ENCODE results near the gene FAM200C.

DNA sequence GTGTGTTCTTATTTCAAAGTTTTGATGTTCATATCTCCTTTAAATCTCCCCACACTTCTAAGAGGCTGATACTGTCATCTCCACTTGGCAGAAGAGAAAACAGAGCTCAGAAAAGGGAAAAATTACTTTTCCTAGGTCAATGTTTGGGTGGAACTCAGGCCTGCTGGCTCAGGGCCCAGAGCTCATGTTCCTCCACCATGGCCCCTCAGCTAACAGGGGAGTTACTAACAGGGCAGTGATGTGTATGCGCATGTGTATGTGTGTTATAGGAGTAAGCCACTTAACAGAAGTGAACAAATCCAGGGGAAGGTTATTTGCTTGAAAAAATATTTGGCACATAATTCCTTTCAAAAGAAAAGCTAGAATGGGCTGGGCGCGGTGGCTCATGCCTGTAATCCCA is 32.0 kb downstream of the FAM200C start:
- TF ChIP-seq, protein P1, sequence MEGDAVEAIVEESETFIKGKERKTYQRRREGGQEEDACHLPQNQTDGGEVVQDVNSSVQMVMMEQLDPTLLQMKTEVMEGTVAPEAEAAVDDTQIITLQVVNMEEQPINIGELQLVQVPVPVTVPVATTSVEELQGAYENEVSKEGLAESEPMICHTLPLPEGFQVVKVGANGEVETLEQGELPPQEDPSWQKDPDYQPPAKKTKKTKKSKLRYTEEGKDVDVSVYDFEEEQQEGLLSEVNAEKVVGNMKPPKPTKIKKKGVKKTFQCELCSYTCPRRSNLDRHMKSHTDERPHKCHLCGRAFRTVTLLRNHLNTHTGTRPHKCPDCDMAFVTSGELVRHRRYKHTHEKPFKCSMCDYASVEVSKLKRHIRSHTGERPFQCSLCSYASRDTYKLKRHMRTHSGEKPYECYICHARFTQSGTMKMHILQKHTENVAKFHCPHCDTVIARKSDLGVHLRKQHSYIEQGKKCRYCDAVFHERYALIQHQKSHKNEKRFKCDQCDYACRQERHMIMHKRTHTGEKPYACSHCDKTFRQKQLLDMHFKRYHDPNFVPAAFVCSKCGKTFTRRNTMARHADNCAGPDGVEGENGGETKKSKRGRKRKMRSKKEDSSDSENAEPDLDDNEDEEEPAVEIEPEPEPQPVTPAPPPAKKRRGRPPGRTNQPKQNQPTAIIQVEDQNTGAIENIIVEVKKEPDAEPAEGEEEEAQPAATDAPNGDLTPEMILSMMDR (IDR thresholded peaks at IDR 0.05; ENCODE audit: insufficient read depth, low read length, poor library complexity, severe bottlenecking): no peak
- no peak for TF ChIP-seq EZH2phosphoT487 (conservative IDR thresholded peaks at IDR 0.05; ENCODE audit: low read length)

Measured in SU-DHL-6 (cell line).